Small intestine (tissue), 7 donors: ENCODE data around the gene CTNNAL1. TPM values are rescaled to one million over a fixed set of nuclear protein-coding genes. Genes with fewer than 3 reads are reported as not detected.

Experiments
- DNase-seq, 2 donors: peaks; one replicate each; pipeline versions ENCODE4 v3.0.0 to v3.0.0-alpha.2; 2013
- FAIRE-seq: peaks from 2 replicates; lab custom pipeline; 2012; peaks lifted over from hg19 to GRCh38; lab: Jason Lieb, UNC
- H3K27ac ChIP-seq, 3 donors: one replicate each; pipeline ENCODE4 v1.5.1; 2013; ENCODE audit warnings: low read length in 2 of 3, mild to moderate bottlenecking in 2 of 3, control low read depth in 1 of 3, inconsistent platforms in 1 of 3, low read depth in 1 of 3, moderate library complexity in 1 of 3
- H3K27me3 ChIP-seq, 3 donors: one replicate each; pipeline ENCODE4 v1.6.1; 2013; ENCODE audit warnings: low read length in 3 of 3, inconsistent platforms in 1 of 3; ENCODE audit not compliant: control insufficient read depth in 3 of 3, insufficient read depth in 3 of 3
- H3K36me3 ChIP-seq, 3 donors: one replicate each; pipeline ENCODE4 v1.6.1; 2013; ENCODE audit warnings: low read length in 3 of 3, inconsistent platforms in 1 of 3, low read depth in 1 of 3, mild to moderate bottlenecking in 1 of 3, moderate library complexity in 1 of 3; ENCODE audit not compliant: control insufficient read depth in 3 of 3, insufficient read depth in 2 of 3
- H3K4me1 ChIP-seq, 3 donors: one replicate each; pipeline ENCODE4 v1.6.1; 2013; ENCODE audit warnings: low read length in 2 of 3, inconsistent platforms in 1 of 3, low read depth in 1 of 3, mild to moderate bottlenecking in 1 of 3, moderate library complexity in 1 of 3; ENCODE audit not compliant: control insufficient read depth in 3 of 3, insufficient read depth in 2 of 3
- H3K4me3 ChIP-seq, 3 donors: one replicate each; pipeline ENCODE4 v1.5.1; 2013; ENCODE audit warnings: low read length in 3 of 3, control low read depth in 1 of 3, inconsistent platforms in 1 of 3, low read depth in 1 of 3, mild to moderate bottlenecking in 1 of 3, moderate library complexity in 1 of 3
- H3K9me3 ChIP-seq, 2 donors: one replicate each; pipeline ENCODE4 v1.6.1; 2013; ENCODE audit warnings: low read depth in 1 of 2, low read length in 1 of 2; ENCODE audit not compliant: control insufficient read depth in 2 of 2, insufficient read depth in 1 of 2
- WGBS, 3 donors: extraction: QIAGEN DNeasy Blood & Tissue Kit; methylation state at CpG; one replicate each; pipeline ENCODE4 v1.1.7; 2013; 5-methylcytosine and 5-hydroxymethylcytosine counted together
- polyA plus RNA-seq, 4 donors: library from polyadenylated mRNA; stranded (reverse) in 3 of 4; unstranded in 1 of 4; fragments of 200-250 nt in 3 of 4; fragments of 120-200 nt in 1 of 4; gene quantifications; one replicate each; pipeline versions ENCODE4 v1.2.1 to v1.2.3, GENCODE V29; 2013
- donor health status: healthy with polysubstance abuse.
- donor health status: control.
- donor health status: control.
- donor health status: Bipolar disorder and iron deficiency.
- donor health status: healthy.

The CTNNAL1 gene
- polyA plus RNA-seq, 4 donors: 7.8 to 26.6 (median 20.8) TPM

GRCh38 chr9:108997112-108997511, 16.2 kb downstream of the CTNNAL1 start:
- DNase-seq (no peak), FAIRE-seq (no peak)
- no peak overlapping the region for H3K4me3 ChIP-seq
- WGBS, 3 donors: 76 to 88% (median 82%) methylated on average over 1 of the region's 1 CpG
- no peak overlapping the region for H3K27ac ChIP-seq
- H3K9me3 ChIP-seq: peaks cover 0 to 1% of the 10 kb centered on the region in 2 donors
- peaks cover 0 to 2% (median 0%) of the 10 kb centered on the region in 3 donors for H3K4me1 ChIP-seq
- no peaks in the 10 kb centered on the region for H3K27me3 ChIP-seq
- H3K36me3 ChIP-seq: no peaks in the 10 kb centered on the region

DNA sequence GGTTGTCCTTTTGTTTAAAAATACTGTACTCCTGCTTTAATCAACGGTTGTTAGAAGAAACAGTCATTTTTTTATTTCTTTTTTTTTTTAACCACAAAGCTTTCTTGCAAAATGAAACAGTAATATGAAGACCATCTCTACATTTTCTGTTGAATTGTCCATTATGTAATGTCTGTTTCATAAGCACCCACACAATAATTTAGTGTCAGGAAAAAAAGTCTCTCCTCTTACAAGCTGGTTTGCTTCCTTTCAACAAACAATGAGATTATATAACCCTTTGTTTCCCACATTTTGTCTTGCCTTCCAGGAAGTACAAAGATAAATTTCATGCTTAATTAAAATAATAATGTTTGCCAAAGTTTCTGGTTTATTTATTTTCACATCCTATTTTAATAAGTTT, 16.7 kb downstream of the CTNNAL1 start:
- no peak overlapping the region for H3K27ac ChIP-seq
- DNase-seq: no peak
- no peaks in the 10 kb centered on the region for H3K9me3 ChIP-seq
- no peaks in the 10 kb centered on the region for H3K36me3 ChIP-seq
- FAIRE-seq: no peak
- no peaks in the 10 kb centered on the region for H3K27me3 ChIP-seq
- 38 to 70% (median 52%) methylated on average over 1 of the region's 1 CpG for WGBS, 3 donors
- no peak overlapping the region for H3K4me3 ChIP-seq
- peaks cover 0 to 2% (median 0%) of the 10 kb centered on the region in 3 donors for H3K4me1 ChIP-seq

GRCh38 chr9:108994695-108995094, 18.6 kb downstream of the CTNNAL1 start:
- FAIRE-seq: no peak
- Histone ChIP-seq H3K4me1 (peaks cover 0 to 2% (median 0%) of the 10 kb centered on the region in 3 donors), H3K36me3 (no peaks in the 10 kb centered on the region), H3K9me3 (no peaks in the 10 kb centered on the region), H3K4me3 (no peak overlapping the region), H3K27ac (peak overlapping the region in 1 of 3 donors; percentile 1), H3K27me3 (no peaks in the 10 kb centered on the region)
- WGBS, 3 donors: 57 to 65% (median 60%) methylated on average over 2 of the region's 2 CpGs
- no peak for DNase-seq

- 76 to 79% (median 77%) methylated on average over 5 of the region's 5 CpGs for WGBS, 3 donors
- DNase-seq: no peak
Measured at GRCh38 chr9:108991479-108991878, 21.8 kb downstream of the CTNNAL1 start.

GRCh38 chr9:108983885-108984284, 29.4 kb downstream of the CTNNAL1 start:
- H3K4me1 ChIP-seq: no peaks in the 10 kb centered on the region
- no peaks in the 10 kb centered on the region for H3K27me3 ChIP-seq
- H3K9me3 ChIP-seq: no peaks in the 10 kb centered on the region
- no peak for FAIRE-seq
- no peak for DNase-seq
- peaks cover 0 to 2% (median 0%) of the 10 kb centered on the region in 3 donors for H3K36me3 ChIP-seq
- H3K4me3 ChIP-seq: no peak overlapping the region
- no peak overlapping the region for H3K27ac ChIP-seq

More at GRCh38 chr9:108991479-108991878, 21.8 kb downstream of the CTNNAL1 start:
- no peak overlapping the region for H3K4me3 ChIP-seq
- no peak overlapping the region for H3K27ac ChIP-seq
- FAIRE-seq: no peak
- peaks cover 0 to 2% (median 0%) of the 10 kb centered on the region in 3 donors for H3K4me1 ChIP-seq
- H3K27me3 ChIP-seq: no peaks in the 10 kb centered on the region
- no peaks in the 10 kb centered on the region for H3K9me3 ChIP-seq
- no peaks in the 10 kb centered on the region for H3K36me3 ChIP-seq

DNA sequence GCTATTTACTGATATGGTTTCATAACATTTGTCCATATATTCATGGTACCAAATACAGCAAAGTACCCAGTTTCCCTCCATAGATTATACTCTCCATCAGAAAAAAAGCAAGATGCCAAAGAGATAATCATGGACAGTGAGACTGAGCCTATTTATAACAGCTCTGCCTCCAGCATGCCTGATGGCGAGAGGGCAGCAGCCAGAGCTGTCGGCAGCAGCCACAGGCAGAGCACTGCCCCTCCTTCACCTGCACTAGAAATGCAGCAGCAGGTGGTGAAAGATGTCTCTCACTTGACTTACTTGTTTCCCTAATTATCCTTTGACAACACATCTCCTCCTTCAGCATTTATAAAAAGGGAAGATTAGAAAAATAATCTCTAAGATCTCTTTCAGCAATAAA, 32.4 kb downstream of the CTNNAL1 start:
- H3K36me3 ChIP-seq: peaks cover 0 to 2% (median 0%) of the 10 kb centered on the region in 3 donors
- H3K9me3 ChIP-seq: no peaks in the 10 kb centered on the region
- no peaks in the 10 kb centered on the region for H3K4me1 ChIP-seq
- FAIRE-seq (no peak), DNase-seq (no peak)
- no peak overlapping the region for H3K4me3 ChIP-seq
- H3K27me3 ChIP-seq: no peaks in the 10 kb centered on the region
- WGBS, 3 donors: 95 to 100% (median 98%) methylated on average over 2 of the region's 2 CpGs
- no peak overlapping the region for H3K27ac ChIP-seq

GRCh38 chr9:108978205-108978604, 35.1 kb downstream of the CTNNAL1 start:
- 32 to 63% (median 53%) methylated on average over 1 of the region's 1 CpG for WGBS, 3 donors
- no peak for DNase-seq
- no peaks in the 10 kb centered on the region for H3K9me3 ChIP-seq
- H3K36me3 ChIP-seq: peaks cover 0 to 2% (median 0%) of the 10 kb centered on the region in 3 donors
- H3K27ac ChIP-seq: no peak overlapping the region
- no peaks in the 10 kb centered on the region for H3K4me1 ChIP-seq
- no peak overlapping the region for H3K4me3 ChIP-seq
- FAIRE-seq: no peak
- no peaks in the 10 kb centered on the region for H3K27me3 ChIP-seq

DNA sequence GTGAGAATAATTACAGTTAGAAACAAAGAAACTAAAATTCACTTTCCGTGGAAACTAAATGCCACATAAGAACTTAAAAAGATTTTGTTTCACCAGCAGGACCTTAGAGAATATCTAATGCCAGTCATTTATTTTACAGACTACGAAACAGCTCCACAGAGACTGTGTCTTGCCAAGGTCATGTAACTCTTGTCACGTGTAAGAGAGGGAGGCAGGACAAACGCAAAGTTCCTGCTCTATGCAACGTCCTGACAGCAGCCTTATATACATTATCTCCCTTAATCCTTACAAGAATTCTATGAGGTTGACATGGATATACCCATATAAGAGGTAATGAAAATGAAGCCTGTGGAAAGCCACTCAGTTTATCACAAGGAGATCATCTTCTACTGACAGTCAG, 39.4 kb downstream of the CTNNAL1 start:
- DNase-seq: no peak

DNA sequence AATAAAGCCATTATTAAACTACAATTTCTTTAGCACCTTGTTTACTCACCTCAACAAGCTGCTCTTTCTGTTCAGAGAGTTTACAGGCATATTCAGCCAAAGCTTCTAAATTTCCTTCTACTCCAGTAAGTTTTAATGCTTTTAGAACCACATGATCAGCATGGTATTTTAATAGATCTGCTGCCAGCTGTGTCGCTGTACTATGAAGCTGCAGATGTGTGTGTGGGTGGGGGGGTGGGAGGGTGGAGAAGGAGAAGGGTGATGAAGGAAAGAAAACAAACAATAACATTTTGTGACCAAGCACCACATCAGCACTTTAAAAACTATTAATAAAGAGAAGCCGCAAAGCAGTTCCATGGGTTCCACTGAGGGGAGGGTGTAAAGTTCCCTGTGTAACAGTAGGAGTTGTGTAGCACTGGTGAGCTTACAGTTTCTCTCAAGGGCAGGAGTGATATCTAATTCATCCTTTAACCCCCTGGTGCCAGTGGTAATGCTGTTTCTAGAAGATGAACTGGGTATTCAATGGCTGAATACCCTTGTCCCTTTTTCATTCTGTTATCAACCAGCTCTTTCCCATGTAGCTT, 40.6 kb downstream of the CTNNAL1 start:
- peaks cover 0 to 9% of the 10 kb centered on the region in 2 donors for H3K9me3 ChIP-seq
- H3K27ac ChIP-seq: no peak overlapping the region
- DNase-seq (no peak), FAIRE-seq (no peak)
- H3K36me3 ChIP-seq: peaks cover 0 to 3% (median 2%) of the 10 kb centered on the region in 3 donors
- WGBS, 3 donors: 70 to 92% (median 91%) methylated on average over 2 of the region's 2 CpGs
- no peak overlapping the region for H3K4me3 ChIP-seq
- no peaks in the 10 kb centered on the region for H3K27me3 ChIP-seq
- H3K4me1 ChIP-seq: no peaks in the 10 kb centered on the region

More for the DNA sequence above, 39.4 kb downstream of the CTNNAL1 start:
- Histone ChIP-seq H3K4me1 (no peaks in the 10 kb centered on the region), H3K27ac (no peak overlapping the region), H3K9me3 (peaks cover 0 to 9% of the 10 kb centered on the region in 2 donors), H3K4me3 (no peak overlapping the region), H3K27me3 (no peaks in the 10 kb centered on the region), H3K36me3 (peaks cover 0 to 3% (median 2%) of the 10 kb centered on the region in 3 donors)
- FAIRE-seq: no peak
- 78 to 85% (median 82%) methylated on average over 5 of the region's 5 CpGs for WGBS, 3 donors
